Measurements from ENCODE around the gene ILKAP. TPM values are rescaled to one million over a fixed set of nuclear protein-coding genes. Genes with fewer than 3 reads are reported as not detected.

ILKAP gene
- 20.8 and 26.4 TPM in 2 replicates for total RNA-seq

GRCh38 chr2:238203094-238203972 lies at the start of gene ILKAP:
ILKAP (minus strand) TSS chr2:238203695; CDS start chr2:238203553, 142 bp downstream.

GRCh38 chr2:238239863-238240756 lies 36.6 kb upstream of the ILKAP start, which contains the start of gene HES6:
HES6 (minus strand) TSS chr2:238240038; CDS start chr2:238239905, 133 bp downstream.

GRCh38 chr2:238158509-238159070 lies 44.9 kb downstream of the ILKAP start, which contains the start of gene ERFE:
ERFE (plus strand) TSS chr2:238158970; CDS start chr2:238159008, 38 bp downstream.

GRCh38 chr2:238138331-238139195 lies 64.9 kb downstream of the ILKAP start, which contains the start of gene KLHL30:
KLHL30 (plus strand) TSS chr2:238138668; CDS start chr2:238140755, 2,087 bp downstream.

Other genes starting within 250 kb of the ILKAP start
- gene UBE2F, start 236.7 kb downstream of the ILKAP start, total RNA-seq: 42.2 and 45.3 TPM in 2 replicates
- gene SCLY, start 142.7 kb downstream of the ILKAP start, total RNA-seq: 24.6 and 25.0 TPM in 2 replicates
- gene ESPNL, start 103.4 kb downstream of the ILKAP start, total RNA-seq: 0.09 TPM in 1 of 2 replicates, not detected in the other
- gene KLHL30, start 65.0 kb downstream of the ILKAP start, total RNA-seq: 0.19 TPM in 1 of 2 replicates, not detected in the other
- 0.09 and 0.66 TPM in 2 replicates for gene ERFE, start 44.7 kb downstream of the ILKAP start, total RNA-seq
- 2.3 and 3.1 TPM in 2 replicates for gene HES6, start 36.3 kb upstream of the ILKAP start, total RNA-seq
- 2.1 and 2.6 TPM in 2 replicates for gene PER2, start 84.9 kb upstream of the ILKAP start, total RNA-seq
- 10.7 and 11.3 TPM in 2 replicates for gene TRAF3IP1, start 116.8 kb upstream of the ILKAP start, total RNA-seq
- gene ASB1, start 223.2 kb upstream of the ILKAP start, total RNA-seq: 12.3 and 30.5 TPM in 2 replicates

All from endothelial cell of coronary artery (primary cell).